ENCODE results near the gene DNAJB13.
A peak's percentile ranks its signal among the peaks of the same experiment; 100 is the strongest.

Gene DNAJB13

DNA sequence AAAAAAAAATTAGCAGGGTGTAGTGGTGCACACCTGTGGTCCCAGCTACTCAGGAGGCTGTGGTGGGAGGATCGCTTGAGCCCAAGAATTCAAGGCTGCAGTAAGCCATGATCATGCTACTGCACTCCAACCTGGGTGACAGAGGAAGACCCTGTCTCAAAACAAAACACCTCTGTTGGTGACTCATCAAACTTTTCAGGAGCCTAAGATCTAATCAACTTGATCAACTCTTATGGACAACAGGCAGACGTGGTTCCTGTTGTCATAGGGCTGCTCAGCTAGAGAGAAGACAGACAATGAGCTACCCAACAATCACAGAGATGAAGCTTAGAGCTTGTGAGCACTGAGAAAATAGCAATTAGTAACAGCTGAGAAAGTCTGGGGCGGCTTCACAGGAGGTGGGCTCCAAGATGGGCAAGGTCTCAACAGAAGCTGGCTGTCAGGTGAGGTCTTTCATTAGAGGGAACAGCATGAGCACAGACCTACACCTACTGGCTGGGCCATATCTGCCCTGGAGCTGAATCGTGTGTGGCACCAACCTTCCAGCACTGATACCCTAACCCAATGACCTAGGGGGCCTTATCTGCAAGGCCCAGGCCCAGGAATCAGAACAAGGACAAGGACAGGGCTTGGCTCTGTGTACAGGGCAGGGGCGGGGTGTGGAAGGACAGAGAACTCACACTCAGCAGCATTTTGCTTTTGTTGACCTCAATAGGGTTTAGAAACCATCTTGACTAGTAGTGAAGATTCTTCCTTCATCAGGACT lies 65.3 kb downstream of the DNAJB13 start:
- DNase-seq (ENCODE audit: low read depth in 3 of 3), result no peak

DNA sequence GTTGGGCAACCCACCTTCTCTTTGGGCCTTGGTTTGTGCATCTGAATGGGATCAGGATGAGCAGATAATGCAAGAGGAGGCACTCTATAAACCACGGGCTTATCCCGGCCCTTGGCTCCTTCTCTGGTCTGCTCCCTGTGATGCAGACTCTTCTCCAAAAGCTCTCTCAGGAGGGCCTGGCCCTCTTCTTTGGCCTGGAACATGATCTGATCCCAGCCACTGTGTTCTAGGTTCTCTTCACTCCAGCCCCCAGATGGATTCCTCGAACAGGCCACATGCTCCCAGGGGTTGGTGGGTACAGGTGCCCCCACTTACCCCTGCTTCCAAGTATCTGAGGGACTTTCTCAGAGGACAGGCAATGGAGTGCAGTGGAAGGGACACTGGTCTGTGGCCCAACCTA lies 66.8 kb downstream of the DNAJB13 start:
- DNase-seq (ENCODE audit: low read depth in 3 of 3), result no peak

DNA sequence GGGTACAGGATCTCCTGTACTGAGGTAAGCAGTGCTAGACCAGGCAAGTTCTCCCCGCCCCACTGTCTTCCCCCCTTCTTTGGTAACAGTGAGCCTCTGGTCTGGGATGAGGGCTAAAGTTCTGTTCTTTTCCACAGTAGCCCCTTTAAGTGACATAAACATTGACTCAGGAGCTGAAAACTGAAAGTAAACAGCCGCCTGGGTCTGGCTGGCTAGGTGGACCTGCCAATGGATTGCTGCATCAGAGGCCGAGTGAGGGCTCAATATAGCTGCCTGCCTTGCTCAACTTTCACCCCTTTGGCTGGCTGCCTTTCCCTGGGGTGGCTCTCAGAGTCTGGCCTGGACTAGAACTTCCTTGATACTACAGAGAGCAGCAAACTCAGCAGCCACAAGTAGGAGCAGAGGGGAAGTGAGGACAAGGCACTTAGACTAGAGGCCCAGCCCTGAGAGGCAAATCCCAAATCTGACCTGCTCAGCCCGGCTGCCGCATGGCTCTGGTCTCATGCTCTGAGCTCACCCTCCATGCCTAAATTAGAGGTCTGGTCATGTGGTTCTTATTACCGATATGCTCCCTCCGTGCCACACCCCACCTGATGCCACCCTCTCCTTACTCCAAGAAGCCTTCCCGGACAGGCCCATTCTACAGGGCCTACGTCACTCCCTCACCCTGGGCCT lies 67.6 kb downstream of the DNAJB13 start:
- no peak for DNase-seq (ENCODE audit: low read depth in 3 of 3)

DNA sequence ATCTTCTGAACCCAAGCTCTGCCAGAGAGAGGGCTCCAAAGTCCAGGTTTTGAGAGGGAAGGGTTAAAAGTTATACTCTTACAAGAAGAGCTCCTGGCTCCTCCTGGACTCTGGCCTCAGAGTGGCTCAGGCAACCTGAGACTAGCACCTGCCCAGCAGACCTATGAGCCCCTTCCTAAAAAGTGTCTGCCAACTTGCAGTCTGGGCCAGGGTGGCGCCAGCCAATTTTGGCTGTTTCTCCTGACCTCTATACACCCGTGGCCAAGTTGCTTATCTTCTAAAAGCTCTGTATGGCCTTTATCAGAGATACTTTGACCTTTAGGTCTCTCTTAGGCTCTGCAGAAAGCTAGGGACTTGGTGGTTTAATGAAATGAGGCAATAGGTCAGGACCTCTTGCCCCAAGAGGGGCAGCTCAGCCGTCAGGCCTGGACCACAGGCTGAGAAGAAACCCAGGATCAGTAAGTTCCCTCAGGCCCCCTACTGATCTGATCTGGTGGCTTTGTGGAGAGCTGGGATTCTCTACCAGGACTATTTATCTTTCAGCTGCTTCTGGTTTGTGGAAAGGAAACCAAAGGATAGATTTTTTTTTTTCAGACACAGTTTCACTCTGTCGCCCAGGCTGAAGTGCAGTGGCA lies 68.4 kb downstream of the DNAJB13 start:
- no peak for DNase-seq (ENCODE audit: low read depth in 3 of 3)

DNA sequence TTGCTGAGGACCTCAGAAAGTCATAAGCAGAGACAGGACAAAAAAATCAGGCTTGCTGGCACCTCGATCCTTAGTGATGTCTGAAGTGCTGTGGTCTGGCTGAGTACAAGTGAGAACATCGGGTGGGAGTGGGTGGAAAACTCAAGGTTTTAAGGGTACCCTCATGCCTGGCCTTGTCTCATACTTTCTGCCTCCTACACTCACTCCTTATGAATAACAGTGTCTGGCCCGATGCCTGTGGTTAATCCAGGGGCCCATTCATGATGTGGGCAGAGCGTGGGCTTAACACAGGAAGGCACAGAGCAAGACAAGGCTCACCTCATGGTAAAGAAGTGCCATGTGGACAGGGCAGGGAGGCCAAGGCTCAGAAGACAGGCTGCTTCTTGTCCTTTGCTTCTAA lies 69.0 kb downstream of the DNAJB13 start:
- DNase-seq (ENCODE audit: low read depth in 3 of 3), result peak; percentile 63 to 76 (median 67)

All from stimulated activated CD4-positive, alpha-beta T cell treated with anti-CD3 and anti-CD28 coated beads, TNF-alpha, amount 100 ng/mL, for 48 hours (primary cell).